ENCODE results near the gene PFDN6.
"Not testable (repeated sequence)": the region's sequence is repeated elsewhere in the genome, so short reads cannot be mapped to it uniquely, and the experiment has no call there.

The PFDN6 gene

GRCh38 chr6:33288921-33289783, at the start of gene PFDN6, which contains the start of gene WDR46:
PFDN6 (plus strand) TSS chr6:33289601; CDS start chr6:33289857, 256 bp downstream.
WDR46 (minus strand) TSS chr6:33289239; CDS start chr6:33289170, 69 bp downstream.
- DNase-seq: peak; percentile 88

GRCh38 chr6:33241968-33242367, 47.4 kb upstream of the PFDN6 start:
- DNase-seq: no peak

GRCh38 chr6:33243476-33243875, 45.9 kb upstream of the PFDN6 start:
- DNase-seq: no peak

- peak; percentile 47 for DNase-seq
Measured at GRCh38 chr6:33247977-33248642, 41.3 kb upstream of the PFDN6 start.

GRCh38 chr6:33248643-33248931, 40.8 kb upstream of the PFDN6 start:
- no peak for DNase-seq

GRCh38 chr6:33248932-33249731, 40.3 kb upstream of the PFDN6 start:
- peak; percentile 94 for DNase-seq

GRCh38 chr6:33249732-33250630, 39.4 kb upstream of the PFDN6 start:
- no peak for DNase-seq

- no peak for DNase-seq
Measured at GRCh38 chr6:33250731-33251130, 38.7 kb upstream of the PFDN6 start.

- DNase-seq: no peak
Measured at GRCh38 chr6:33251395-33252012, 37.9 kb upstream of the PFDN6 start.

GRCh38 chr6:33252759-33253158, 36.6 kb upstream of the PFDN6 start:
- no peak for DNase-seq

- DNase-seq: no peak
Measured at GRCh38 chr6:33254591-33254990, 34.8 kb upstream of the PFDN6 start.

GRCh38 chr6:33259032-33259431, 30.4 kb upstream of the PFDN6 start:
- no peak for DNase-seq

GRCh38 chr6:33262490-33262889, 26.9 kb upstream of the PFDN6 start:
- not testable (repeated sequence) for DNase-seq

- no peak for DNase-seq
Measured at GRCh38 chr6:33264015-33264414, 25.4 kb upstream of the PFDN6 start.

GRCh38 chr6:33271117-33271467, 18.3 kb upstream of the PFDN6 start:
- no peak for DNase-seq

- peak; percentile 93 for DNase-seq
Measured at GRCh38 chr6:33271468-33272274, 17.7 kb upstream of the PFDN6 start, which contains the start of the genes RPS18 and VPS52. RPS18 (plus strand) TSS chr6:33272075; CDS start chr6:33272120, 45 bp downstream. VPS52 (minus strand) TSS chr6:33271876; CDS start chr6:33271675, 201 bp downstream.

GRCh38 chr6:33272275-33273128, 16.9 kb upstream of the PFDN6 start:
- DNase-seq: no peak

- DNase-seq: no peak
Measured at GRCh38 chr6:33273129-33273923, 16.1 kb upstream of the PFDN6 start.

Data from NCI-H187 treated with DMSO at 0.1 percent for 48 hours (cell line).